Stomach (tissue), 4 donors: ENCODE measurements around the gene ALDH16A1.

Source experiments
- EP300 ChIP-seq: sonication (generic); formaldehyde crosslinking; IDR thresholded peaks from one replicate; pipeline ENCODE4 v1.6.1; 2017; ENCODE audit warnings: antibody characterized with exemption
- POLR2A ChIP-seq, 4 donors: fragments of 450-650 bp; IDR thresholded peaks; one replicate each; pipeline ENCODE4 v1.6.1; 2016; ENCODE audit warnings: antibody characterized with exemption in 4 of 4, control low read depth in 2 of 4, mild to moderate bottlenecking in 1 of 4, moderate library complexity in 1 of 4
- POLR2AphosphoS5 ChIP-seq, 3 donors: sonication (generic); formaldehyde crosslinking; IDR thresholded peaks; one replicate each; pipeline ENCODE4 v1.6.1; 2016; ENCODE audit warnings: antibody characterized with exemption in 3 of 3
- TF ChIP-seq, protein P1 (sequence below), 7 experiments: fragments of 450-650 bp in 4 of 7; fragments of 200-600 bp in 3 of 7; sonication (generic) in 3 of 7; IDR thresholded peaks; one replicate each; pipeline ENCODE4 v1.5.1; 2016 to 2019; ENCODE audit warnings: antibody characterized with exemption in 7 of 7, control low read depth in 2 of 7, mild to moderate bottlenecking in 1 of 7

DNA sequence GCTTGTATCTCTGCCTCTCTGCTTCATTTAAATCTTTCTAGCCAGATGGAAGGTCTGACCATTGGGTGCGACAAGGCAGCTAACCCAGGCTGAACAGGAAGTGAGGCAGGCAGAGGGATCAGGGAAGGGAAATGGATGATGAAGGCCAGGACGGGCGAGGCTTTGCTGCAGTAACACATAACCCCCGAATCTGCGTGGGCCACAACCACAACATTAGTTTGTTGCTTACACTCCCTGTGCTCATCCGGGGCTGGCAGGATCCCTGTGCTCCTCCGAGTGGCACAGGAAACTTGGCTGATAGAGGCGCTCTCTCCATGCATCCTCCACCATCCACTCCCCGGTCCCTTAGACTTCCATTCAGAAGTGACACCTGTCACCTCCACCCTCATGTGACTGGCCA, 19.9 kb downstream of the ALDH16A1 start:
- TF ChIP-seq, protein P1, sequence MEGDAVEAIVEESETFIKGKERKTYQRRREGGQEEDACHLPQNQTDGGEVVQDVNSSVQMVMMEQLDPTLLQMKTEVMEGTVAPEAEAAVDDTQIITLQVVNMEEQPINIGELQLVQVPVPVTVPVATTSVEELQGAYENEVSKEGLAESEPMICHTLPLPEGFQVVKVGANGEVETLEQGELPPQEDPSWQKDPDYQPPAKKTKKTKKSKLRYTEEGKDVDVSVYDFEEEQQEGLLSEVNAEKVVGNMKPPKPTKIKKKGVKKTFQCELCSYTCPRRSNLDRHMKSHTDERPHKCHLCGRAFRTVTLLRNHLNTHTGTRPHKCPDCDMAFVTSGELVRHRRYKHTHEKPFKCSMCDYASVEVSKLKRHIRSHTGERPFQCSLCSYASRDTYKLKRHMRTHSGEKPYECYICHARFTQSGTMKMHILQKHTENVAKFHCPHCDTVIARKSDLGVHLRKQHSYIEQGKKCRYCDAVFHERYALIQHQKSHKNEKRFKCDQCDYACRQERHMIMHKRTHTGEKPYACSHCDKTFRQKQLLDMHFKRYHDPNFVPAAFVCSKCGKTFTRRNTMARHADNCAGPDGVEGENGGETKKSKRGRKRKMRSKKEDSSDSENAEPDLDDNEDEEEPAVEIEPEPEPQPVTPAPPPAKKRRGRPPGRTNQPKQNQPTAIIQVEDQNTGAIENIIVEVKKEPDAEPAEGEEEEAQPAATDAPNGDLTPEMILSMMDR (IDR thresholded peaks at IDR 0.05), result no peak
- TF ChIP-seq POLR2A (IDR thresholded peaks at IDR 0.05), result no peak
- no peak for TF ChIP-seq EP300
- TF ChIP-seq POLR2AphosphoS5 (IDR thresholded peaks at IDR 0.05), result no peak
